SJCRH30 (cell line): Measurements from ENCODE around the gene PSMB10. TPM values are rescaled to one million over a fixed set of nuclear protein-coding genes. Genes with fewer than 3 reads are reported as not detected.
"Not testable (repeated sequence)": the region's sequence is repeated elsewhere in the genome, so short reads cannot be mapped to it uniquely, and the experiment has no call there.

ENCODE experiments used
- DNase-seq, 2 experiments: peaks; one replicate each; pipeline ENCODE4 v3.0.0-alpha.2; 2015 to 2020
- H3K27ac ChIP-seq: fragments of 250-450 bp; sonication (Bioruptor Pico); 2 replicates; pipeline ENCODE4 v1.5.1; 2020; ENCODE audit warnings: mild to moderate bottlenecking, moderate library complexity
- H3K27me3 ChIP-seq: fragments of 250-450 bp; sonication (Bioruptor Pico); 2 replicates; pipeline ENCODE4 v1.5.1; 2020; ENCODE audit warnings: mild to moderate bottlenecking, moderate library complexity
- H3K36me3 ChIP-seq: fragments of 250-450 bp; sonication (Bioruptor Pico); 2 replicates; pipeline ENCODE4 v1.5.1; 2020; ENCODE audit warnings: mild to moderate bottlenecking, moderate library complexity
- H3K4me1 ChIP-seq: fragments of 250-450 bp; sonication (Bioruptor Pico); 2 replicates; pipeline ENCODE4 v1.5.1; 2020; ENCODE audit warnings: mild to moderate bottlenecking, moderate library complexity
- H3K4me3 ChIP-seq: fragments of 250-450 bp; sonication (Bioruptor Pico); 2 replicates; pipeline ENCODE4 v1.5.1; 2020; ENCODE audit warnings: mild to moderate bottlenecking, moderate library complexity
- H3K9me3 ChIP-seq: fragments of 250-450 bp; sonication (Bioruptor Pico); replicated peaks from 2 replicates; pipeline ENCODE4 v1.5.1; 2020; ENCODE audit warnings: mild to moderate bottlenecking, moderate library complexity
- total RNA-seq: library from RNA; depleted of rRNA; stranded (reverse); fragments of >200 nt; shearing (Covaris generic); gene quantifications from 2 replicates; pipeline ENCODE4 v1.2.3, GENCODE V29; 2014; rRNA removed

The PSMB10 gene
- 7.4 and 7.6 TPM in 2 replicates for total RNA-seq

- no peaks in the 10 kb centered on the region for H3K36me3 ChIP-seq
- H3K4me1 ChIP-seq: 0 out of 2 replicates have a peak, but pooled peaks cover 5% of the 10 kb centered on the region
- peak within 1 kb of the TSS; percentile 57 for H3K27ac ChIP-seq
- H3K9me3 ChIP-seq: no peaks in the 10 kb centered on the region
- DNase-seq: peak; percentile 43 to 45
- peak within 1 kb of the TSS; percentile 95 for H3K4me3 ChIP-seq
- no peaks in the 10 kb centered on the region for H3K27me3 ChIP-seq
These were observed at the start of gene PSMB10 for GRCh38 chr16:67936124-67936879. Gene PSMB10 (minus strand): TSS chr16:67936850. CDS start chr16:67936749, 101 bp downstream.

- Histone ChIP-seq H3K27me3 (no peaks in the 10 kb centered on the region), H3K4me1 (no peaks in the 10 kb centered on the region), H3K9me3 (no peaks in the 10 kb centered on the region), H3K36me3 (no peaks in the 10 kb centered on the region), H3K27ac (no peak overlapping the region), H3K4me3 (no peak overlapping the region)
- no peak for DNase-seq
These were observed 45.5 kb upstream of the PSMB10 start for GRCh38 chr16:67982011-67982696.

GRCh38 chr16:67979955-67980678 lies 43.5 kb upstream of the PSMB10 start, which contains the start of gene DPEP3:
Gene DPEP3 (minus strand): TSS chr16:67980499. CDS start chr16:67980380, 119 bp downstream.
- Histone ChIP-seq H3K9me3 (no peaks in the 10 kb centered on the region), H3K27me3 (no peaks in the 10 kb centered on the region), H3K36me3 (no peaks in the 10 kb centered on the region), H3K4me3 (no peak within 1 kb of the TSS), H3K27ac (no peak within 1 kb of the TSS), H3K4me1 (no peaks in the 10 kb centered on the region)
- no peak for DNase-seq

GRCh38 chr16:67977469-67978227 lies 41.0 kb upstream of the PSMB10 start:
- no peaks in the 10 kb centered on the region for H3K36me3 ChIP-seq
- no peaks in the 10 kb centered on the region for H3K27me3 ChIP-seq
- H3K9me3 ChIP-seq: no peaks in the 10 kb centered on the region
- H3K27ac ChIP-seq: no peak overlapping the region
- H3K4me1 ChIP-seq: no peaks in the 10 kb centered on the region
- DNase-seq: no peak
- H3K4me3 ChIP-seq: no peak overlapping the region

GRCh38 chr16:67977005-67977404 lies 40.4 kb upstream of the PSMB10 start:
- H3K9me3 ChIP-seq: no peaks in the 10 kb centered on the region
- no peaks in the 10 kb centered on the region for H3K27me3 ChIP-seq
- H3K4me1 ChIP-seq: no peaks in the 10 kb centered on the region
- no peak overlapping the region for H3K27ac ChIP-seq
- no peak for DNase-seq
- H3K36me3 ChIP-seq: no peaks in the 10 kb centered on the region
- H3K4me3 ChIP-seq: no peak overlapping the region

GRCh38 chr16:67976205-67976604 lies 39.6 kb upstream of the PSMB10 start:
- Histone ChIP-seq H3K36me3 (no peaks in the 10 kb centered on the region), H3K27ac (no peak overlapping the region), H3K27me3 (no peaks in the 10 kb centered on the region), H3K4me3 (no peak overlapping the region), H3K4me1 (no peaks in the 10 kb centered on the region), H3K9me3 (no peaks in the 10 kb centered on the region)
- DNase-seq: no peak

GRCh38 chr16:67975321-67976105 lies 38.9 kb upstream of the PSMB10 start:
- no peaks in the 10 kb centered on the region for H3K36me3 ChIP-seq
- H3K4me1 ChIP-seq: no peaks in the 10 kb centered on the region
- H3K4me3 ChIP-seq: no peak overlapping the region
- no peaks in the 10 kb centered on the region for H3K27me3 ChIP-seq
- no peak overlapping the region for H3K27ac ChIP-seq
- H3K9me3 ChIP-seq: no peaks in the 10 kb centered on the region
- DNase-seq: no peak

- not testable (repeated sequence) for H3K4me3 ChIP-seq, H3K27me3 ChIP-seq, DNase-seq, H3K9me3 ChIP-seq, H3K4me1 ChIP-seq, H3K36me3 ChIP-seq, H3K27ac ChIP-seq
These were observed 35.6 kb upstream of the PSMB10 start for GRCh38 chr16:67972285-67972684.

- H3K4me3 ChIP-seq: no peak overlapping the region
- H3K4me1 ChIP-seq: peaks cover 11% of the 10 kb centered on the region
- no peaks in the 10 kb centered on the region for H3K36me3 ChIP-seq
- H3K27ac ChIP-seq: no peak overlapping the region
- DNase-seq: no peak
- H3K9me3 ChIP-seq: no peaks in the 10 kb centered on the region
- H3K27me3 ChIP-seq: no peaks in the 10 kb centered on the region
These were observed 34.5 kb upstream of the PSMB10 start for GRCh38 chr16:67971111-67971510.

GRCh38 chr16:67969254-67970039 lies 32.8 kb upstream of the PSMB10 start:
- Histone ChIP-seq H3K27ac (no peak overlapping the region), H3K36me3 (no peaks in the 10 kb centered on the region), H3K4me3 (peak overlapping the region; percentile 82), H3K9me3 (no peaks in the 10 kb centered on the region), H3K4me1 (peaks cover 17% of the 10 kb centered on the region), H3K27me3 (no peaks in the 10 kb centered on the region)
- DNase-seq: no peak

- Histone ChIP-seq H3K4me1 (peaks cover 17% of the 10 kb centered on the region), H3K27me3 (no peaks in the 10 kb centered on the region), H3K4me3 (peak within 1 kb of the TSS; percentile 82), H3K36me3 (no peaks in the 10 kb centered on the region), H3K9me3 (no peaks in the 10 kb centered on the region), H3K27ac (peak within 1 kb of the TSS; percentile 78)
- DNase-seq: peak; percentile 81 to 82
These were observed 32.0 kb upstream of the PSMB10 start, which contains the start of gene SLC12A4 for GRCh38 chr16:67968400-67969253. Gene SLC12A4 (minus strand): TSS chr16:67968637. CDS start chr16:67968553, 84 bp downstream.

GRCh38 chr16:67967958-67968399 lies 31.3 kb upstream of the PSMB10 start:
- DNase-seq: peak; percentile 26 to 39
- H3K27ac ChIP-seq: peak overlapping the region; percentile 78
- H3K9me3 ChIP-seq: no peaks in the 10 kb centered on the region
- no peaks in the 10 kb centered on the region for H3K27me3 ChIP-seq
- H3K4me1 ChIP-seq: peaks cover 17% of the 10 kb centered on the region
- H3K36me3 ChIP-seq: no peaks in the 10 kb centered on the region
- H3K4me3 ChIP-seq: peak overlapping the region; percentile 82
